SW 1271 (cell line): ENCODE data around the gene SMARCA2.

Source experiments
- DNase-seq, 2 experiments: peaks; one replicate each; lab custom pipeline; 2025; lab: John Stamatoyannopoulos, UW

The SMARCA2 gene

GRCh38 chr9:2216591-2216990, 201.4 kb downstream of the SMARCA2 start:
- DNase-seq, result no peak

- no peak for DNase-seq
These were observed 202.4 kb downstream of the SMARCA2 start for GRCh38 chr9:2217540-2217939.

GRCh38 chr9:2220036-2220435, 204.9 kb downstream of the SMARCA2 start:
- no peak for DNase-seq

- DNase-seq, result no peak
These were observed 212.2 kb downstream of the SMARCA2 start for GRCh38 chr9:2227144-2227867.

- no peak for DNase-seq
These were observed 213.0 kb downstream of the SMARCA2 start for GRCh38 chr9:2228132-2228531.

- no peak for DNase-seq
These were observed 213.5 kb downstream of the SMARCA2 start for GRCh38 chr9:2228641-2229040.

- no peak for DNase-seq
These were observed 214.1 kb downstream of the SMARCA2 start for GRCh38 chr9:2229109-2229721.

GRCh38 chr9:2230362-2230761, 215.2 kb downstream of the SMARCA2 start:
- no peak for DNase-seq

- no peak for DNase-seq
These were observed 216.0 kb downstream of the SMARCA2 start for GRCh38 chr9:2231101-2231500.

- no peak for DNase-seq
These were observed 216.7 kb downstream of the SMARCA2 start for GRCh38 chr9:2231829-2232228.

GRCh38 chr9:2233274-2233673, 218.1 kb downstream of the SMARCA2 start:
- DNase-seq, result no peak

- DNase-seq, result no peak
These were observed 219.3 kb downstream of the SMARCA2 start for GRCh38 chr9:2234371-2234893.

GRCh38 chr9:2235623-2236022, 220.5 kb downstream of the SMARCA2 start:
- no peak for DNase-seq

- DNase-seq, result no peak
These were observed 221.7 kb downstream of the SMARCA2 start for GRCh38 chr9:2236850-2237249.

GRCh38 chr9:2241461-2241835, 226.3 kb downstream of the SMARCA2 start:
- no peak for DNase-seq

GRCh38 chr9:2241836-2242741, 226.9 kb downstream of the SMARCA2 start:
- DNase-seq, result peak in 1 of 2 experiments; percentile 6

- DNase-seq, result no peak
These were observed 227.7 kb downstream of the SMARCA2 start for GRCh38 chr9:2242831-2243330.
